ES-I3 (cell line): ENCODE data around the gene FEV.

ENCODE experiments used
- H3K36me3 ChIP-seq: 2 replicates; pipeline ENCODE4 v1.6.1; 2013; ENCODE audit warnings: mild to moderate bottlenecking, low read length, control low read depth, moderate library complexity; ENCODE audit not compliant: insufficient read depth
- H3K4me1 ChIP-seq: 2 replicates; pipeline ENCODE4 v1.6.1; 2013; ENCODE audit warnings: mild to moderate bottlenecking, control low read depth, low read length; ENCODE audit not compliant: insufficient read depth
- H3K9ac ChIP-seq: 2 replicates; pipeline ENCODE4 v1.6.1; 2013; ENCODE audit warnings: low read depth, mild to moderate bottlenecking, low read length, moderate library complexity
- H3K9me3 ChIP-seq: 2 replicates; pipeline ENCODE4 v1.6.1; 2013; ENCODE audit warnings: mild to moderate bottlenecking, low read length, moderate library complexity; ENCODE audit not compliant: control insufficient read depth, insufficient read depth

FEV gene

DNA sequence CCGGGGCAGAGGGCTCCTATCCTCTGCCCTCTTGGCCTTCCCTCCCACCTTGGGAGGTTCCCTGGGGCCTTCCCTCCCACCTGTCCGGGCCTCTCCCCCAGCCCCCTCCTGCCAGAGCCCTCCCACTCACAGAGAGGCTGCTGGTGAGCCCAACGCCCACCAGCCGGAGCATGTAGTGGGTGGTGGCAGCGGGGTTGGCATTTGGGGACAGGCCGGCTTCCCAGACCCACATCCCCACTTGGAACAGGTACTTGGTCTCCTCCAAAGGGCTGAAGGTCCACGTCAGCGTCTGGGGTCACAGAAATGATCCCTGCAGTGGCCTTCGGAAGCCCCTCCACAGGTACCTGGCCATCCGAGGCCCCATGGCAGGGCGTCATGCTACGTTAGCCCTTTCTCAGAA, 37.1 kb upstream of the FEV start:
- no peaks in the 10 kb centered on the region for H3K36me3 ChIP-seq
- H3K9ac ChIP-seq = no peak overlapping the region
- H3K9me3 ChIP-seq = no peaks in the 10 kb centered on the region
- no peaks in the 10 kb centered on the region for H3K4me1 ChIP-seq

DNA sequence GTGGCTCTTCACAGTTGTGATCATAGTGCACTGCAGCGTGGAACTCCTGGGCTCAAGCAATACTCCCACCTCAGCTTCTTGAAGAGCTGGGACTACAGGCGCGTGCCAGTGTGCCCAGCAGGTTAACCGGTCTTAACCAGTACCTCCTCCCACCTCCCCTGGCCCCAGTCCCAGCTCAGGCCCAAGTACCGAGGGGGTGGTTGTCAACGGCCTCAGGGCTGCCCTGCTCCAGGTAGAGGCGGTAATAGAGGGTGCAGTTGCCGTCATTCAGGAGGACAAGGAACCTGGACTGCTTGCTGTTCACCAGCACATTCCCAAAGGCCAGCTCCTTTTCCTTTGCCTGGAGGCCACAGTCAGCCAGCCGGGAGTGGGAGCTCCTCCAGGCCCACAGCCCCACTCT, 36.6 kb upstream of the FEV start:
- Histone ChIP-seq H3K9me3 (no peaks in the 10 kb centered on the region), H3K36me3 (no peaks in the 10 kb centered on the region), H3K9ac (no peak overlapping the region), H3K4me1 (no peaks in the 10 kb centered on the region)

GRCh38 chr2:219020604-219021365, 35.8 kb upstream of the FEV start:
- H3K4me1 ChIP-seq = no peaks in the 10 kb centered on the region
- H3K9ac ChIP-seq = no peak overlapping the region
- no peaks in the 10 kb centered on the region for H3K36me3 ChIP-seq
- H3K9me3 ChIP-seq = no peaks in the 10 kb centered on the region

- Histone ChIP-seq H3K36me3 (no peaks in the 10 kb centered on the region), H3K9ac (no peak overlapping the region), H3K4me1 (no peaks in the 10 kb centered on the region), H3K9me3 (no peaks in the 10 kb centered on the region)
These were observed 34.5 kb upstream of the FEV start for GRCh38 chr2:219019436-219019835.

DNA sequence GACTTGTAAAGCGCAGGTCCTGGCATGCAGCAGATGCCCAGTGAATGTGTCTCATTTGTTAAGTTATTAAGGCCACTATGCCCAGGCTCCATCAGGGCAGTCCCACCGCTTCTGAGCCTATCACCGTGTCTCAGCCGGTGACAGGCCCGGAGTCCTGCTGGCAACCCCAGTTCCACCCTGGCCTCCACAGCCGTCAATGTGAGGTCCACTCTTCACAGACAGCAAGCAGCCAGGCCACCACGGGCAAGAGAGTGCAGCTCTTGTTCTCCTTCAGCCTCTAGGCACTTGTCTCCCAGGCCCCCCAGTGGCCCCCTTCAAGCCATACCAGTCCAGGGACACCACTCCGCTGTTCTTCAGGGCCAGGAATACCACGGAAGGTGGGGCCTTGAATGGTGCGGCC, 33.7 kb upstream of the FEV start:
- no peaks in the 10 kb centered on the region for H3K9me3 ChIP-seq
- H3K36me3 ChIP-seq = no peaks in the 10 kb centered on the region
- H3K9ac ChIP-seq = no peak overlapping the region
- no peaks in the 10 kb centered on the region for H3K4me1 ChIP-seq

DNA sequence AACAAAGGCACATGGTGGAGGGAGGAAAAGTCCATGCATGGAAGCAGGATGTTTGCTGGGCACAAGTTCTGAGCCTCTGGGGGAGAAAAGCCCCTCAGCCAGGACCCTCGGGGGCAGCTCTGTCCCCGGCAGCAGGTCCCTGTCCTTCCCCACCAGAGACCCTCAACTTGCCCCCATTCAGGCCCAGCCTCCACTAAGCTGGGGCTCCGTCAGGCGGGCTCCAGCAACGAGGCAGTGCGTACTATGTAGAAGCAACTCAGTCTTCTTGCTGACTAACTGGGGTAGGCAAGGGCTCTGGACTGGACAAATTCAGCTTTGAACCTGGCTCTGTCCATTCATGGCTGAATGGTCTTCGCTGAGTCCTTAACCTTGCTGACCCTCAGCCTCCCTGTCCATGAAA, 33.3 kb upstream of the FEV start:
- Histone ChIP-seq H3K36me3 (no peaks in the 10 kb centered on the region), H3K4me1 (no peaks in the 10 kb centered on the region), H3K9ac (no peak overlapping the region), H3K9me3 (no peaks in the 10 kb centered on the region)

DNA sequence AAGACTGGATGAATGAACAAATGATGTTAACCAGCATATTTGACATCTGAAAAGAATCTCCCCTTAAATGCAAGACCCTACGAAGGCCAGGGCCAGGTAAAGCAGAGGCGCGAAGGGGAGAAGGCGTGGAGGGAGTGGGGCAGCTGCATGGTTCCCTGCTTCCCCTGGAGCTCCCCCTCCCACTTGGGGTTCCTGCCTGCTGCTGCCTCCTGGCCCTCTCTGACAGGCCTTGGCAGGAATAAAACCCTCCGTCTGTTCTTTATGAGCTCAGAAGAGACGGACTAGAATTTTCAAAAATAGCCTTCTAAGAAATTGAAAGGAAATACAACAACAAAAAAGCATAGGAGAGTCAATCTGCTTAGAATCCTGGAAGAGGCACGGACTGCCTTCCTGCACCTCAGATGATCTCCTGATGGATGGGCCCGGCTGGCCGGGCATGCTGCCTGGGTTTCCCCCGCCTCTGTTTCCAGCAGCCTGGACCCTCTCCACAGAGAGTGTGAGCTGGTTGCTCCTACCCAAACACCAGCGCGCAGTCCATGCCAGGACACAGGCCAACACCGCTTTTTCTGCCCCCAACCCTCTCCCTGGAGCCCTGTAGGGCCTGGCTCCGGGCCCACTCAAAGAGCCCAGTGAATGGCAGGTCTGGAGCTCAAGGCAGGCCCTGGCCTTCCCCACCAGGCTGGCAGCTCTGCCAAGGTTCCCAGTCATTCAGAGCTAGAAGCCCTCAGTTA, 32.4 kb upstream of the FEV start:
- H3K9ac ChIP-seq = no peak overlapping the region
- no peaks in the 10 kb centered on the region for H3K9me3 ChIP-seq
- H3K4me1 ChIP-seq = no peaks in the 10 kb centered on the region
- no peaks in the 10 kb centered on the region for H3K36me3 ChIP-seq

GRCh38 chr2:219016721-219017120, 31.7 kb upstream of the FEV start:
- Histone ChIP-seq H3K9ac (no peak overlapping the region), H3K4me1 (no peaks in the 10 kb centered on the region), H3K36me3 (no peaks in the 10 kb centered on the region), H3K9me3 (no peaks in the 10 kb centered on the region)

- no peaks in the 10 kb centered on the region for H3K9me3 ChIP-seq
- no peaks in the 10 kb centered on the region for H3K4me1 ChIP-seq
- no peaks in the 10 kb centered on the region for H3K36me3 ChIP-seq
- H3K9ac ChIP-seq = no peak overlapping the region
These were observed 25.9 kb upstream of the FEV start for GRCh38 chr2:219010873-219011272.

- H3K9ac ChIP-seq = no peak overlapping the region
- H3K9me3 ChIP-seq = no peaks in the 10 kb centered on the region
These were observed 25.3 kb upstream of the FEV start for GRCh38 chr2:219010162-219010756.

GRCh38 chr2:219009294-219009693, 24.3 kb upstream of the FEV start:
- H3K9me3 ChIP-seq = no peaks in the 10 kb centered on the region
- H3K9ac ChIP-seq = no peak overlapping the region
- no peaks in the 10 kb centered on the region for H3K4me1 ChIP-seq
- no peaks in the 10 kb centered on the region for H3K36me3 ChIP-seq

More at GRCh38 chr2:219010162-219010756, 25.3 kb upstream of the FEV start:
- Histone ChIP-seq H3K36me3 (no peaks in the 10 kb centered on the region), H3K4me1 (no peaks in the 10 kb centered on the region)

DNA sequence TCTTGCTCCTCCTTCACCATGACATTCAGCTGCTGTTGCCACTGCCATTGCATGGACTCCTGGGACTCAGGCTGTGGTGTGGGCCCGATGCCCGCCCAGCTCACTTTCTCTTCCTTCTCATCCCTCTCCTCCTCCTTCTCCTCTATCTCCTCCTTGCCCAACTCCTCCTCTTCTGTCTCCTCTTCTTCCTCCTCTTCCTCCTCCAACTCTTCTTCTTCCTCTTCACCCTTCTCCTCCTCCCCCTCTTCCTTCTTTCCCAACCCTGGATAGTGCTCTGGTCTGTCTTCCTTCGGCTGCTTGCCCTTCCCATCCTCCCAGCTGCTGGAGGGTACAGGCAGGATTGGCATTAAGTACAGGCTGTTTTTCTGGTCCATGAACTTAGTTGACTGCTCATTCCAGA, 19.0 kb upstream of the FEV start:
- no peaks in the 10 kb centered on the region for H3K36me3 ChIP-seq
- no peaks in the 10 kb centered on the region for H3K9me3 ChIP-seq
- H3K4me1 ChIP-seq = peaks cover 16% of the 10 kb centered on the region; the same call in 1 of the 2 replicates
- H3K9ac ChIP-seq = no peak overlapping the region

DNA sequence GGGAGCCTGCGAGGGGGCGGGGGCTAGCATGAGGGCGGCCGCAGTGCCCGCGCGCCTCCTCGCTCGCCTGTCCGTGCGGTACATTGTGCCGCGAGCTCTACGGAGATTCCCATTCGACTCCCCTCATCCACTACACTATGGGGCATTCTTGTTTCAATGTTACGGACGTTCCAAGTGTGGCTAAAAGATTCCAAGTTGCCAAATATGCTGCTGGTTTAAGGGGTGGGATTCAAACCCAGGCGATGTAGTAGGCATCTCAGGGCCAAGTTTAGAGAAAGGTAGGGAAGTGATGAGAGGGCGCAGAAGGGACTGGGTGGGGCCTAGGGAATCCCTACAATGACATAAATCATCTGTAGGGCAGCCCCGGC, 18.3 kb upstream of the FEV start:
- no peak overlapping the region for H3K9ac ChIP-seq
- peaks cover 16% of the 10 kb centered on the region; the same call in 1 of the 2 replicates for H3K4me1 ChIP-seq
- H3K36me3 ChIP-seq = no peaks in the 10 kb centered on the region
- no peaks in the 10 kb centered on the region for H3K9me3 ChIP-seq

- H3K9ac ChIP-seq = peak overlapping the region; percentile 58; the same call in 1 of the 2 replicates
- no peaks in the 10 kb centered on the region for H3K9me3 ChIP-seq
- H3K36me3 ChIP-seq = no peaks in the 10 kb centered on the region
- peaks cover 16% of the 10 kb centered on the region; the same call in 1 of the 2 replicates for H3K4me1 ChIP-seq
These were observed 17.6 kb upstream of the FEV start for GRCh38 chr2:219002395-219003266.
